ENCODE results near the gene TNFSF15. TPM values are rescaled to one million over a fixed set of nuclear protein-coding genes. Genes with fewer than 3 reads are reported as not detected.

The TNFSF15 gene
- total RNA-seq, 2 experiments from 2014 or later, result not detected

DNA sequence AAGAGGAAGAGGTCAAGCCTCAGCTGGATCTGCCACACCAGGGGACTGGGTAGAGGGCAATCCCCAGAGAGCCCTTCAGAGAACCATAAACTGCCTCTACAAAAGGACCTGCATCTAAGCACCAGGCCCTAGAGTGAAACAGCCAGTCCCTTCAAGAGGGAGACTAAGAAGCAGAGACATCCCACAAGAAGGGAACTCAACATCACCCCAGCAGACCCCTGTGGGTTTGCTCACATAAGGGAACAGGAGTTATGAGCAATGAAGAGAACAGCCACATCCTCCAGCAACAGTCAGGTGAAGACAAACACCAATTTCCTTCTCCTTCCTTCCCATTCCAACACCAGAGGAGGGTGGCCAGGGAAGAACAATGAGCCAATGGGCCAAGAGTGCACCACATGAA, 48.9 kb downstream of the TNFSF15 start:
- Histone ChIP-seq H3K4me3 (ENCODE audit: low read length) (no peak overlapping the region), H3K27ac (ENCODE audit: low read depth in 1 of 2, low read length in 2 of 2) (no peak overlapping the region), H3K27me3 (ENCODE audit: control insufficient read depth in 1 of 2, insufficient read depth in 2 of 2, low read length in 2 of 2) (no peaks in the 10 kb centered on the region), H3K9me3 (ENCODE audit: control insufficient read depth in 1 of 2, insufficient read depth in 1 of 2, low read length in 2 of 2) (no peaks in the 10 kb centered on the region), H3K4me1 (ENCODE audit: insufficient read depth, low read length) (peaks cover 6% of the 10 kb centered on the region), H3K36me3 (ENCODE audit: insufficient read depth, low read length) (no peaks in the 10 kb centered on the region)
- TF ChIP-seq, protein P1, sequence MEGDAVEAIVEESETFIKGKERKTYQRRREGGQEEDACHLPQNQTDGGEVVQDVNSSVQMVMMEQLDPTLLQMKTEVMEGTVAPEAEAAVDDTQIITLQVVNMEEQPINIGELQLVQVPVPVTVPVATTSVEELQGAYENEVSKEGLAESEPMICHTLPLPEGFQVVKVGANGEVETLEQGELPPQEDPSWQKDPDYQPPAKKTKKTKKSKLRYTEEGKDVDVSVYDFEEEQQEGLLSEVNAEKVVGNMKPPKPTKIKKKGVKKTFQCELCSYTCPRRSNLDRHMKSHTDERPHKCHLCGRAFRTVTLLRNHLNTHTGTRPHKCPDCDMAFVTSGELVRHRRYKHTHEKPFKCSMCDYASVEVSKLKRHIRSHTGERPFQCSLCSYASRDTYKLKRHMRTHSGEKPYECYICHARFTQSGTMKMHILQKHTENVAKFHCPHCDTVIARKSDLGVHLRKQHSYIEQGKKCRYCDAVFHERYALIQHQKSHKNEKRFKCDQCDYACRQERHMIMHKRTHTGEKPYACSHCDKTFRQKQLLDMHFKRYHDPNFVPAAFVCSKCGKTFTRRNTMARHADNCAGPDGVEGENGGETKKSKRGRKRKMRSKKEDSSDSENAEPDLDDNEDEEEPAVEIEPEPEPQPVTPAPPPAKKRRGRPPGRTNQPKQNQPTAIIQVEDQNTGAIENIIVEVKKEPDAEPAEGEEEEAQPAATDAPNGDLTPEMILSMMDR (IDR thresholded peaks at IDR 0.05), result no peak
- Mint-ChIP-seq H3K27me3 (no peaks in the 10 kb centered on the region), H3K4me3 (no peak overlapping the region), H3K36me3 (ENCODE audit: low read depth) (no peaks in the 10 kb centered on the region), H3K4me1 (ENCODE audit: low read depth) (peaks cover 8% of the 10 kb centered on the region), H3K9me3 (peaks cover 5% of the 10 kb centered on the region), H3K27ac (no peak overlapping the region)
- CTCF ChIA-PET, result no interaction called here
- POLR2A ChIA-PET, result no interaction called here
- DNase-seq, result no peak
- intact Hi-C loops (cut with DNase I, micrococcal nuclease), result loop anchor here in 1 of 2 experiments (5.0 kb wide), 1 partner anchor 85 kb away; no protein-coding TSS in a partner anchor
- no peak for ATAC-seq (ENCODE audit: poor library complexity)

DNA sequence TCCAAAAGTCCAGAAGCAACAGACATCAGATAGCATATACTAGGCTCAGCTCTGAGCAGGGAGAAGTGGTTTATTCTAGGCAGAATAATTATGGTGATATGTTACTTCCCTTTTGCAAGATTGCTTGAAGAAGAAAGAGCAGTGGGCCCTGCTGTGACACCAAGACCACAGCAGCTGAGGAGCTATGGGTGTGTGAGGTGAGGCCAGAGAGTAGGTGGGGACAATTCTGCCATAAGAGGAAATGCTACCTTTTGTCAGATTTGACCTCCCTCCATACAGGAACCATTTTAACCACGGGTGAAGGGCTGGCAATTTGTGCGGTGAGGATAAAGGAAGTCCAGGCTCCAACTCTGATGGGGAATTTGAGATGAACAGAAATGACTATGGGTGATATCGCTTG, 51.3 kb downstream of the TNFSF15 start:
- Mint-ChIP-seq H3K4me1 (ENCODE audit: low read depth) (peaks cover 8% of the 10 kb centered on the region), H3K27ac (no peak overlapping the region), H3K36me3 (ENCODE audit: low read depth) (no peaks in the 10 kb centered on the region), H3K27me3 (no peaks in the 10 kb centered on the region), H3K9me3 (peaks cover 5% of the 10 kb centered on the region), H3K4me3 (no peak overlapping the region)
- H3K4me1 ChIP-seq (ENCODE audit: insufficient read depth, low read length), result peaks cover 6% of the 10 kb centered on the region
- peak in 3 of 14 experiments; percentile 22 to 36 (median 29) for DNase-seq
- H3K36me3 ChIP-seq (ENCODE audit: insufficient read depth, low read length), result no peaks in the 10 kb centered on the region
- no peak for ATAC-seq (ENCODE audit: poor library complexity)
- no peak overlapping the region for H3K27ac ChIP-seq (ENCODE audit: low read depth in 1 of 2, low read length in 2 of 2)
- H3K9me3 ChIP-seq (ENCODE audit: control insufficient read depth in 1 of 2, insufficient read depth in 1 of 2, low read length in 2 of 2), result no peaks in the 10 kb centered on the region
- H3K27me3 ChIP-seq (ENCODE audit: control insufficient read depth in 1 of 2, insufficient read depth in 2 of 2, low read length in 2 of 2), result no peaks in the 10 kb centered on the region
- H3K4me3 ChIP-seq (ENCODE audit: low read length), result no peak overlapping the region
- TF ChIP-seq, protein P1 (IDR thresholded peaks at IDR 0.05), result no peak
- intact Hi-C loops (cut with DNase I, micrococcal nuclease), result no loop called here
- POLR2A ChIA-PET, result no interaction called here
- CTCF ChIA-PET, result no interaction called here

GRCh38 chr9:114746591-114747346, 59.1 kb downstream of the TNFSF15 start:
- H3K27ac Mint-ChIP-seq, result no peak overlapping the region
- no peaks in the 10 kb centered on the region for H3K4me1 Mint-ChIP-seq (ENCODE audit: low read depth)

More at GRCh38 chr9:114746591-114747346, 59.1 kb downstream of the TNFSF15 start:
- no peak for DNase-seq
- TF ChIP-seq, protein P1 (IDR thresholded peaks at IDR 0.05), result no peak
- intact Hi-C loops (cut with DNase I, micrococcal nuclease), result no loop called here
- Mint-ChIP-seq H3K27me3 (no peaks in the 10 kb centered on the region), H3K4me3 (no peak overlapping the region), H3K9me3 (no peaks in the 10 kb centered on the region), H3K36me3 (ENCODE audit: low read depth) (no peaks in the 10 kb centered on the region)
- no peaks in the 10 kb centered on the region for H3K36me3 ChIP-seq (ENCODE audit: insufficient read depth, low read length)
- no peaks in the 10 kb centered on the region for H3K9me3 ChIP-seq (ENCODE audit: control insufficient read depth in 1 of 2, insufficient read depth in 1 of 2, low read length in 2 of 2)
- H3K27me3 ChIP-seq (ENCODE audit: control insufficient read depth in 1 of 2, insufficient read depth in 2 of 2, low read length in 2 of 2), result no peaks in the 10 kb centered on the region
- ATAC-seq (ENCODE audit: poor library complexity), result no peak
- H3K4me1 ChIP-seq (ENCODE audit: insufficient read depth, low read length), result no peaks in the 10 kb centered on the region
- ChIA-PET POLR2A (interaction anchor here (0.9 kb wide), 1 partner anchor 159 kb away, joined by 3 read pairs; no protein-coding TSS in a partner anchor), CTCF (interaction anchor here (1.0 kb wide), 1 partner anchor 8 kb away, joined by 3 read pairs; no protein-coding TSS in a partner anchor)
- H3K27ac ChIP-seq (ENCODE audit: low read depth in 1 of 2, low read length in 2 of 2), result no peak overlapping the region
- H3K4me3 ChIP-seq (ENCODE audit: low read length), result no peak overlapping the region
